GM18870 (cell line): ENCODE results near the gene UCK1.

Experiments used
- ATAC-seq: cut with Tn5 transposase; IDR thresholded peaks from one replicate; pipeline ENCODE4 v1.9.1; 2021; ENCODE audit warnings: moderate library complexity; ENCODE audit not compliant: unreplicated experiment

UCK1 gene

DNA sequence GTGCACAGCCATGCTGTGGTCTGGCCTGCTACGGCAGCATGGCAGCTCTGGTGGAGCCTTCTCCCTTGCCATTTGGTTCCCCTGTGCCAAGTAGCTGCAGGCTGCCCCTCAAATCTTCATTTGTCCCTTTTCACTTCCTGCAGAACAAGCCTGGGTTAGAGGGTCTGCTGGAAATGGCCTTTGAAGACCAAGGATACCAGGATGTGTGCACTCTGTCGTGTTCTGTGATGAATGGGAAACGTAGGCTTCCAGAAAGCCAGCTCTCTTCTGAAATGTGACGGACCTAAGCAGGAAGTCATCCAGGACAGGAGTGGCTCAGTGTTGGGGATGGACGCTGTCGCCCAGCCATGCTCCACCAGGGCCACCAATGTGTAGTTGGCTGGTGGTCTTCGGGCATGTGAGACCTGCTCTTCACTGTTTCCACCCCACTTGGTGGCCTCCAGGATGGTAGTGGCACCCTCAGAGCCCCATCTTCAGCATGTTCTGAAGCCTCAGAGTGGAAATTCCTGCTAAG lies 31.8 kb downstream of the UCK1 start:
- no peak for ATAC-seq

DNA sequence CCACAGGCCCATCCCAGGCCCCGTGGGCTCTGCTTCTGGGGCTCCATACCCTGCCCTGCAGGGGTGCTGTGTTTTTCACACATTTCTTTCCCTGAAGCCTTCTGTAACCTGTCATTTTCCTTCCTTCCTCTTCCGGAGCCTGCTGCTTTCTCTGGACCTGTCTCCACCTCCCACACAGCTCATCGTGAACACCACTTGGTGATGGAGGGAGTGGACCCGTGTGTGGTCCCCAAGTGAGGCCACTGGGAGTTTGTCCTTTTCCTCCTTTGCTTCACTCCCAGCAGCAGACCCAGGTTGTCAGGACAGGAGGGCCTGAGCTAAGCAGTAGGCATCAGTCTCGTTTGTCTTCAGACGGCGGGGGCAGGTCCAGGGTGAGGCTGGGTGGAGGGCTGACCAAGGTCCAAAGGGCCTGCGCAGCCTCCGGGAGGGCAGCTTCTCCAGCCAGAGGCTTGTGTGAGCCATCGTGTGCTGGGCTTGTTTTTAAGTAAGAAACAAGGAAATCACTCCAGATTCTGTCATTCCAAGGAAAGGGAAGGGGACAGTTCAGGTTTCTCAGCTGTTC lies 34.1 kb downstream of the UCK1 start:
- ATAC-seq = no peak

DNA sequence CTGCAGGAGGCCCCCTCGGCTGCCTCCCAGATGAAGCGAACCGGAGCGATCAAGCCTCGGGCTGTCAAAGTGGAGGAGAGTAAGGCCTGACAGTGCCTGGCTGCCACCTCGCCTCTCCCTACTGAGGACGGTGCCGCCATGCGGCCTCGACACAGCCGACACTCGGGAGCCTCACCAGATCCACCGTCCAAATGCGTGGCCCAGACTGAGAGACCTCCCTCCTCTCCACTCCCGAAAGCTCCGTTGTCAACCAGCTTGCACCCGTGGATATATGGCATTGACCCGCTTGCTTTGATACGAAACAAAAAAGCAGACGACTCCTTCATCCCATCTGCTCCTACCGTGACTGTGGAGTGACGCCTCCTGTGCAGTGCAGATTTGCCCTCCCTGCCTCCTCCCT lies 35.3 kb downstream of the UCK1 start:
- ATAC-seq = no peak

- no peak for ATAC-seq
Observed at GRCh38 chr9:131494296-131494870, 36.7 kb downstream of the UCK1 start.

DNA sequence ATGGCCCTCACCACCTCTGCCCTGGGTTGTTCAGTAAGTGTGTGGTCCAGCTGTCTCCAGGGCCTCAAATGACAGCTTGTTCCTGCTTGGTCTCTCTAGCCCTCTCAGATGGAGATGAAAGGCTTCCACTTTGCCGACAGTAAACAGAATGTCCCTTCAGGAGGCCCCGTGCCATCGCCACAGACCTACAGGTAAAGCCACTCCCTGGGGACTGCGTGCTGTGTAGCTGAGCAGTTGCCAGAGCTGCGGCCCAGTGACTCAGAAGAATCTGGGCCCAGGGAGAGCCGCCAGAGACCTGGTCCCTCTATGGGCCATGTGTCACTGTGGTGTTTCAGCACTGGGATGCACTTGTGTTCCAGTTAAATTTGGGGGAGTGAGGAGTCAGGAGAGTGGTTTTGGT lies 39.0 kb downstream of the UCK1 start:
- no peak for ATAC-seq

GRCh38 chr9:131491001-131491710 lies 39.9 kb downstream of the UCK1 start:
- ATAC-seq = no peak

DNA sequence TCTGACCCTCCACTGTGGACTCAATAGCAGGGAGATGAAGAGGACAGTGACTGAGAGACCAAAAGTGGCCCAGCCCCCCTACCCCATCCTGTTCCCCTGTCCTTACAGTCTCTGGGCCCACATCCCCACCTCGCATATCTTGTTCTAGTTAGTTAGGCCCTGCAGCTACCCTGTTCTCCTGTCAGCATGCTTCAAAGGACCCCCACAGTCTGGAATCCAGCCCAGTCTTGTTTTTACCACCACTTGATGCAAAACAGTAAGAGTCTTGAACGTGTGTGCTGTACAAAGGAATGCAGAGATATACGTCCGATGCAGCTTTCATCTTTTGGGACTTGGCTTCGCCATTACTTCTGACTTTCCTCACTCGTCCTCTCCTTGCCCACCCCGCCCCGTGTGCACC lies 40.5 kb downstream of the UCK1 start:
- no peak for ATAC-seq

DNA sequence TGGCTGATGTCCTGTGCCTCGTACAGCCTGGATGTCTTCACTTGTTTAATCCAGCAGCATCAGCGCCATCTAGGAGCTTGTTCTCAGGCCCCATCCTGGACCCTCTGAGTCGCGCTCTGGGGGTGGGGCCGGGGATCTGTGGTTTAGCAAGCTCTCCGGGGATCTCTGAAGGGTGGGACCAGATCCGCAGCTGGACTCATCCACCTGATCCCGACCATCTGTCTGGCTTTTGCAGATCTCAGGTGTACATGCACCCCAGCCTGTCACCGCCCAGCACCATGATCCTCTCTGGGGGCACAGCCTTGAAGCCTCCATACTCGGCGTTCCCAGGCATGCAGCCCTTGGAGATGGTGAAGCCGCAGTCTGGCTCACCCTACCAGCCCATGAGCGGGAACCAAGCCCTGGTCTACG lies 43.4 kb downstream of the UCK1 start:
- no peak for ATAC-seq

- no peak for ATAC-seq
Observed at GRCh38 chr9:131487001-131487400, 44.1 kb downstream of the UCK1 start.

GRCh38 chr9:131485728-131486422 lies 45.2 kb downstream of the UCK1 start:
- ATAC-seq = no peak

DNA sequence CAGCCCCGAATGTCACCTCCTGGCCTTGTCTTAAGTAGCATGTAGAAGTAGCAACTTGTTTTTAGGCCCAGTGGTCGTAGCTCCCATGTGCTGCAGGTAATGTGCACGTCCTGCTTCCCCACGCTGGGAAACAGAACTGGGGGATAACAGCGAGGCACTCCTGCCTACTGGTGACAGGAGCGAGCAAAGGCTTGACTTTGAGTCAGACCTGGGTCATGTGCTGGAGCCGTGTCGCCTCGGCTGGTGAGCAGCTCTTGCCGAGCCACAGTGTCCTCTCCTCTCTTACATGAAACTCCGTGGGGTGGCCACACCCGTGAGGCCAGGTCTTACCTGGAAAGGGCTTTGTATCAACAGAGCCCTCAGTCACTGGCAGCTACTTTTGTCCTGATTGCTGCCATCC lies 45.9 kb downstream of the UCK1 start:
- no peak for ATAC-seq

DNA sequence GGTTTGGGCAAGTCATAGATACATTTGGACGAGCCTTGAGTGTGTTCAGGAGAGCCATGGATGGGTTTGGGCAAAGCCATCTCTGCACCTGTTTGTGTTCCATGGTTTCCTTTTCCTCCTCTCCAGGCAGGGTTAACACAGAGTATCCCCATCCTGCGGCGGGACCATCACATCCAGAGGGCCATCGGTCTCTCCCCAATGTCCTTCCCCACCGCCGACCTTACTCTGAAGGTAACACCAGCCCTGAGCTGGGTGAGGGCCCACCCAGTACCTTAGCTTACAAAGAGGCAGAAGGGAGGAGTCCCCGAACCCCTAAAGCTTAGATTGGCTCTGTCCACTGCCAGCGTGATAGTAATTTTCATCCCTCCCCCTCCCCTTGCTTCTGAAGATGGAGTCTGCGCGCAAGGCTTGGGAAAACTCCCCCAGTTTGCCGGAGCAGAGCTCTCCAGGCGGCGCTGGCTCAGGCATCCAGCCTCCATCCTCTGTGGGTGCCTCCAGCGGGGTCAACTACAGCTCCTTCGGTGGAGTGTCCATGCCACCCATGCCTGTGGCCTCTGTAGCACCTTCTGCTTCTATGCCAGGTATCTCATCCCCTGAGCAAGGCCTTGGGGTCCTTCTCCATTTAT lies 46.4 kb downstream of the UCK1 start:
- no peak for ATAC-seq

DNA sequence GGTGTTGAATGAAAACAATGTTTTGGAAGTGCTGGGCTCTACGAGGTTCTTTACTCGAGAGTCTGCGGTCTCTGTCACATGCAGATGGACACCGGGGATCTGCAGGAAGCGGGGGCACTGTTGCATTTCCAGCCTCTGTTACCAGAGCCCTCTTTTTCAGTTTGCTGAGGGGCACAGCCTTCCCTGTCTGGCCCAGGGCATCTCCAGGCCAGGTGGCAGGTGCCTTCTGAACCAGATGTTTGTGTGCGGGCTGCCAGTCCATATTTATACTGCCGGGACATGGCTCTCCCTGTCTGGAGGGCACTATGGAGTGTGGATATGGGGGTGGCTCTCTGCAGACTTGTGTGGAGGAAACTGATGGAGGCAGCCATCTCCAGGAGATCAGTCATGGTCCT lies 47.0 kb downstream of the UCK1 start:
- ATAC-seq = no peak

- no peak for ATAC-seq
Observed at GRCh38 chr9:131483319-131484050, 47.6 kb downstream of the UCK1 start.

DNA sequence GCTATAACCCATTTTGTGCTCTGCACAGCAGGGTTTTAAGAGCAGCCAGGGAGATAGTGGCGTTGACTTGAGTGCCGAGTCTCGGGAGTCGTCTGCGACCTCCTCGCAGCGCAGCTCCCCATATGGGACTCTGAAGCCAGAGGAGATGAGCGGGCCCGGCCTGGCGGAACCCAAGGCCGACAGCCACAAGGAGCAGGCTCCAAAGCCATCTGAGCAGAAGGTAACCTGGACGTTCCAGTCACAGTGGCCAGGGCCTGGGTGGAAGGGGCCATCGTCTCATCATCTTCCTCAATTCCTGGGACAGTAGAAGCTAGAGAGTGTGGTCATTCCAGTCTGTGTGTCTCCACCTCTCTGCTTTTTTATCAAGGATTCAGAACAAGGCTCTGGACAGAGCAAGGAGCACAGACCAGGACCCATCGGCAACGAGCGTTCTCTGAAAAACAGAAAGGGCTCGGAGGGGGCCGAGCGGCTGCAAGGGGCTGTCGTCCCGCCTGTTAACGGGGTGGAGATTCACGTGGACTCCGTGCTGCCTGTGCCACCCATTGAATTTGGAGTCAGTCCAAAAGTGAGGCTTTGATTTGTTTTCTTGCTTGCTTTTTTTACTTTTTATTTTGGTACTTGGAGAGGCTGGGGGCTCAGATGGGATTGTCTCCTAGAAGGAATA lies 48.6 kb downstream of the UCK1 start:
- ATAC-seq = no peak

GRCh38 chr9:131481441-131482342 lies 49.4 kb downstream of the UCK1 start:
- no peak for ATAC-seq

DNA sequence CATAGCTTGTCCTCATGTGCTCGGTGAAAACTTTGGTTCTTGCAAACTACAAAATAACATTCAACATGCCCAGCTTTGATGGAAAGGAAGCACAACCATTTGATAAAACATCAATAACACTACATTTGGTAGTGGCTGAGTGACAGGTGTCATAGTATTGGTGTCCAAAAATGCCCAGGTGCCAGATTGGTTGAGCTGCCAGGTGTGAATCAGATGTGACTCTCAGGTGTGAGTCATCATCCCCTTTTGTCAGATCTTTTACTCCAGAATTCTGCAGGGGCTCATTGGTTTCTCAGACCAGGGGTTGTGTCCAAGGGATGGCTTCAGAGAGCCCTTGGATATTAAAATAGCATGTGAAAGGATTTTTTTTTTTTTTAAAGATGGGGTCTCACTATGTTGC lies 50.8 kb downstream of the UCK1 start:
- ATAC-seq = no peak

DNA sequence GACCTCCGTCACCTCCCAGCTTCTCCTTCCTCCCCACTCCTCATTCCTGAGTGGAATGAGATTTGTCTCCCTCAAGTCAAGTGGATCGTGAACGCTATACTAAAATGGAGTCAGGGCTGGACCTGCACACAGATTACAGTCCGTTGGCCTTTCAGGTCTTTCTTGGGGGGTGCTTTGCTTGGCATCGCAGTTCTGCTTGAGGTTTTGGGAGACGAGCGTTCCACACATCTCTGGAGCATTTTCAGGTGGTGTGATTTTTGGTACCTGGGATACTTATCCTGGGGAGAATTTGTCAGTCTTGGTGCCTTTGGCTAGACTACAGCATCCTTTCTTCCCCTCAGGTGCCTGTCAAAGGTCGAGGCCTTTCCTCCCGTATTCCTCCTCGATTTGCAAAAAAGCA lies 52.2 kb downstream of the UCK1 start:
- no peak for ATAC-seq

GRCh38 chr9:131478421-131478868 lies 52.6 kb downstream of the UCK1 start:
- ATAC-seq = no peak
